IMR-90 (cell line): ENCODE results near the gene GATA5. TPM values are rescaled to one million over a fixed set of nuclear protein-coding genes. Genes with fewer than 3 reads are reported as not detected.

Experiments used
- ATAC-seq: fragments of 200-7000 bp; cut with Tn5 transposase; 2 replicates; pipeline ENCODE4 v1.9.1; 2020; ENCODE audit warnings: low read depth, mild to moderate bottlenecking, moderate library complexity
- BruUV-seq: library from RNA; stranded (reverse); fragments of 400-500 nt; replicated peaks from 2 replicates; lab custom pipeline; 2021; lab: Mats Ljungman, UMichigan
- CTCF ChIA-PET: fragments of 300-600 bp; formaldehyde crosslinking; extraction: SDS; loops from one replicate; lab custom pipeline; 2021; ENCODE audit warnings: antibody characterized with exemption; lab: Yijun Ruan, JAX
- POLR2A ChIA-PET: fragments of 300-600 bp; sonication (Branson Sonifier 250); formaldehyde crosslinking; loops from one replicate; lab custom pipeline; 2022; ENCODE audit warnings: antibody characterized with exemption; ENCODE audit not compliant: unreplicated experiment; lab: Charles Lee
- DNase-seq: peaks from one replicate; pipeline ENCODE4 v3.0.0; 2013
- H2AFZ ChIP-seq: replicated peaks from 2 replicates; pipeline ENCODE3; 2013; ENCODE audit warnings: low read length, mild to moderate bottlenecking; ENCODE audit not compliant: poor library complexity
- H2AK5ac ChIP-seq: 2 replicates; pipeline ENCODE4 v1.6.1; 2013; ENCODE audit warnings: low read depth, low read length, inconsistent platforms
- H2AK9ac ChIP-seq: replicated peaks from 2 replicates; pipeline ENCODE3; 2013; ENCODE audit warnings: mild to moderate bottlenecking, low read depth, low read length, moderate library complexity; ENCODE audit not compliant: poor library complexity
- H2BK120ac ChIP-seq: 2 replicates; pipeline ENCODE4 v1.6.1; 2013; ENCODE audit warnings: low read depth, low read length, inconsistent platforms
- H2BK15ac ChIP-seq: 3 replicates; pipeline ENCODE4 v1.6.1; 2013; ENCODE audit warnings: low read depth, low read length, inconsistent platforms
- H2BK20ac ChIP-seq: 2 replicates; pipeline ENCODE4 v1.6.1; 2013; ENCODE audit warnings: low read depth, mild to moderate bottlenecking, inconsistent platforms, low read length, moderate library complexity
- H2BK5ac ChIP-seq: 2 replicates; pipeline ENCODE4 v1.6.1; 2013; ENCODE audit warnings: mild to moderate bottlenecking, low read depth, low read length, inconsistent platforms; ENCODE audit not compliant: poor library complexity, severe bottlenecking
- H3K14ac ChIP-seq: replicated peaks from 2 replicates; pipeline ENCODE4 v1.6.1; 2013; ENCODE audit warnings: low read depth, low read length, inconsistent platforms
- H3K18ac ChIP-seq: 2 replicates; pipeline ENCODE4 v1.6.1; 2013; ENCODE audit warnings: low read depth, low read length, control low read depth
- H3K23ac ChIP-seq: 2 replicates; pipeline ENCODE4 v1.6.1; 2013; ENCODE audit warnings: low read depth, low read length, inconsistent platforms
- H3K27ac ChIP-seq: 2 replicates; pipeline ENCODE4 v1.5.1; 2013; ENCODE audit warnings: mild to moderate bottlenecking, control low read depth, low read length; ENCODE audit not compliant: insufficient read depth
- H3K27me3 ChIP-seq: 2 replicates; pipeline ENCODE4 v1.6.1; 2013; ENCODE audit warnings: low read length; ENCODE audit not compliant: control insufficient read depth, insufficient read depth
- H3K36me3 ChIP-seq: 2 replicates; pipeline ENCODE4 v1.6.1; 2013; ENCODE audit warnings: low read length, mixed read lengths; ENCODE audit not compliant: control insufficient read depth, insufficient read depth
- H3K4ac ChIP-seq: 2 replicates; pipeline ENCODE4 v1.6.1; 2013; ENCODE audit warnings: low read depth, low read length, inconsistent platforms
- H3K4me1 ChIP-seq: 2 replicates; pipeline ENCODE4 v1.6.1; 2013; ENCODE audit warnings: low read length, mixed read lengths; ENCODE audit not compliant: control insufficient read depth, insufficient read depth
- H3K4me2 ChIP-seq: 2 replicates; pipeline ENCODE4 v1.6.1; 2013; ENCODE audit warnings: low read depth, mild to moderate bottlenecking, control low read depth, low read length, moderate library complexity
- H3K4me3 ChIP-seq: 2 replicates; pipeline ENCODE4 v1.5.1; 2013; ENCODE audit warnings: low read depth, mild to moderate bottlenecking, control low read depth, low read length, moderate library complexity; ENCODE audit not compliant: insufficient read depth
- H3K56ac ChIP-seq: 2 replicates; pipeline ENCODE4 v1.6.1; 2013; ENCODE audit warnings: low read length, inconsistent platforms; ENCODE audit not compliant: insufficient read depth; ENCODE audit errors: extremely low read depth
- H3K79me1 ChIP-seq, 2 experiments: 2 replicates each; pipeline ENCODE4 v1.6.1; 2013; ENCODE audit warnings: low read length in 2 of 2, inconsistent platforms in 1 of 2, low read depth in 1 of 2
- H3K9ac ChIP-seq: 2 replicates; pipeline ENCODE4 v1.6.1; 2013; ENCODE audit warnings: low read depth, low read length, control low read depth
- H3K9me1 ChIP-seq: 2 replicates; pipeline ENCODE4 v1.6.1; 2013; ENCODE audit warnings: low read length, inconsistent platforms; ENCODE audit not compliant: insufficient read depth
- H3K9me3 ChIP-seq: 2 replicates; pipeline ENCODE4 v1.6.1; 2013; ENCODE audit warnings: low read length; ENCODE audit not compliant: control insufficient read depth, insufficient read depth
- H4K20me1 ChIP-seq: 2 replicates; pipeline ENCODE4 v1.6.1; 2013; ENCODE audit warnings: low read length, inconsistent platforms; ENCODE audit not compliant: insufficient read depth
- H4K5ac ChIP-seq: 2 replicates; pipeline ENCODE4 v1.6.1; 2013; ENCODE audit warnings: mild to moderate bottlenecking, low read depth, low read length, control low read depth
- H4K8ac ChIP-seq, 2 experiments: 2 replicates each; pipeline ENCODE4 v1.6.1; 2013; ENCODE audit warnings: low read depth in 2 of 2, low read length in 2 of 2, control low read depth in 1 of 2, inconsistent platforms in 1 of 2
- H4K91ac ChIP-seq: 2 replicates; pipeline ENCODE4 v1.6.1; 2013; ENCODE audit warnings: low read depth, low read length, inconsistent platforms; ENCODE audit not compliant: insufficient read depth
- BHLHE40 ChIP-seq: fragments of 150-350 bp; IDR thresholded peaks from 2 replicates; pipeline ENCODE4 v1.6.1; 2016; ENCODE audit warnings: mild to moderate bottlenecking, low read depth, low read length
- CEBPB ChIP-seq: IDR thresholded peaks from 2 replicates; pipeline ENCODE4 v1.6.1; 2012; ENCODE audit warnings: low read depth, low read length, improper control_type of control experiment
- CHD1 ChIP-seq: IDR thresholded peaks from 2 replicates; pipeline ENCODE4 v1.6.1; 2012; ENCODE audit warnings: low read depth, low read length, improper control_type of control experiment
- FOS ChIP-seq: fragments of 150-350 bp; IDR thresholded peaks from 2 replicates; pipeline ENCODE4 v1.6.1; 2016; ENCODE audit warnings: low read depth, low read length
- MAFK ChIP-seq: IDR thresholded peaks from 2 replicates; pipeline ENCODE4 v1.6.1; 2012; ENCODE audit warnings: low read depth, low read length, improper control_type of control experiment
- MAZ ChIP-seq: IDR thresholded peaks from 2 replicates; pipeline ENCODE4 v1.6.1; 2012; ENCODE audit warnings: low read depth, mild to moderate bottlenecking, low read length, improper control_type of control experiment, moderate library complexity, borderline replicate concordance
- MXI1 ChIP-seq: IDR thresholded peaks from 2 replicates; pipeline ENCODE4 v1.6.1; 2012; ENCODE audit warnings: low read depth, mild to moderate bottlenecking, low read length, moderate library complexity, borderline replicate concordance
- NFE2L2 ChIP-seq: fragments of 150-350 bp; IDR thresholded peaks from 2 replicates; pipeline ENCODE4 v1.6.1; 2016; ENCODE audit warnings: low read depth, mild to moderate bottlenecking, low read length
- POLR2A ChIP-seq: IDR thresholded peaks from 2 replicates; pipeline ENCODE4 v1.6.1; 2012; ENCODE audit warnings: mild to moderate bottlenecking, low read depth, low read length
- RAD21 ChIP-seq: IDR thresholded peaks from 2 replicates; pipeline ENCODE4 v1.6.1; 2012; ENCODE audit warnings: low read length, improper control_type of control experiment
- RCOR1 ChIP-seq: IDR thresholded peaks from 2 replicates; pipeline ENCODE4 v1.6.1; 2012; ENCODE audit warnings: mild to moderate bottlenecking, low read length, improper control_type of control experiment; ENCODE audit not compliant: insufficient replicate concordance
- RFX5 ChIP-seq: IDR thresholded peaks from 2 replicates; pipeline ENCODE4 v1.8.0; 2012; ENCODE audit warnings: low read depth, mild to moderate bottlenecking, low read length, moderate library complexity
- SMC3 ChIP-seq: fragments of 150-350 bp; IDR thresholded peaks from 2 replicates; pipeline ENCODE4 v1.6.1; 2016; ENCODE audit warnings: low read depth, mild to moderate bottlenecking, antibody characterized with exemption, low read length, moderate library complexity
- WGBS, 2 experiments: methylation state at CpG; one replicate each; pipeline versions ENCODE4 v1.1.5 to v1.1.7; 2013; ENCODE audit warnings: missing lambda C conversion rate in 2 of 2; ENCODE audit not compliant: insufficient read length in 1 of 2; ENCODE audit errors: extremely low coverage in 2 of 2; 5-methylcytosine and 5-hydroxymethylcytosine counted together
- dilution Hi-C: fragments of 300-500 bp; cut with HindIII; formaldehyde crosslinking; loops from one replicate; pipeline ENCODE4 v1.14.3; 2018; ENCODE audit warnings: low sequenced_read_pairs; ENCODE audit not compliant: unreplicated experiment
- in situ Hi-C: fragments of 300-500 bp; cut with MboI; formaldehyde crosslinking; loops from 3 replicates; pipeline ENCODE4 v1.14.3; 2019; ENCODE audit warnings: low sequenced_read_pairs, inconsistent platforms, mixed read lengths
- intact Hi-C: fragments of 100-400 bp; cut with micrococcal nuclease; formaldehyde crosslinking; loops from 2 replicates; pipeline ENCODE4 v1.10.0; 2022
- polyA plus RNA-seq, 3 experiments: library from polyadenylated mRNA; depleted of rRNA; stranded (reverse); fragments of >200 nt; gene quantifications; 2 replicates each; pipeline ENCODE4 v1.2.3, GENCODE V29; 2012; ENCODE audit warnings: low replicate concordance in 1 of 3
- total RNA-seq: library from RNA; depleted of rRNA; stranded (reverse); fragments of >200 nt; gene quantifications from 2 replicates; pipeline ENCODE4 v1.2.3, GENCODE V29; 2012
- TF ChIP-seq, protein P1 (sequence below): conservative IDR thresholded peaks from 2 replicates; pipeline ENCODE4 v1.5.1; 2012; ENCODE audit warnings: mild to moderate bottlenecking, low read depth, low read length, improper control_type of control experiment
- TF ChIP-seq, protein P2 (sequence below): fragments of 150-350 bp; IDR thresholded peaks from 2 replicates; pipeline ENCODE4 v1.6.1; 2016; ENCODE audit warnings: low read depth, mild to moderate bottlenecking, low read length, moderate library complexity, borderline replicate concordance
- TF ChIP-seq, protein P3 (sequence below): fragments of 150-350 bp; IDR thresholded peaks from 2 replicates; pipeline ENCODE4 v1.6.1; 2017; ENCODE audit warnings: mild to moderate bottlenecking, antibody characterized with exemption, low read length, low read depth

The GATA5 gene
- total and polyA plus RNA-seq, 2 of the 4 experiments (the other 2 are of a cell fraction): not detected

DNA sequence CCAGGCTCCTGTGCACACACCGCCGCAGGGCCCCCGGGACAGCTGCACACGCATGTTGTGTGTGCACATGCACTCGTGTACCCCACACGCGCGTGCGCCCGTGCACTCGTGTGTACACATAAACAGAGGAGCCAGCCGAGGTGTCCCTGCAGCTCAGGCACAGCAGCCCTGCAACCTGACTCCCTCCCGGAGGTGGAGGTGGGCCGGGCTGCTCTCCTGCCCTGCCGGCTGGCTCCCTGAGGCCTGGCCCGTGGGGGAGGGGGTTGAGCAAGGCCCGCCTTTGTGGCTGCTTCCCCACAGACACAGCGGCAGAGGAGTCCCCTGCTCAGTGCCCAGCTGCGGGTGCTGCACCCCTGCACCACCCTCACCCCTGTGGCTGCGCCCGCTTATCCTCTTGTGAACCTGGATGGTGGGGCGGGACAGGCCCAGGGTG lies 49.1 kb downstream of the GATA5 start:
- no peak overlapping the region for H3K23ac ChIP-seq
- H3K18ac ChIP-seq: no peak overlapping the region
- H3K27ac ChIP-seq: no peak overlapping the region
- 81% methylated on average over 12 of the region's 22 CpGs; no CpG with 5 or more reads in 1 of the 2 experiments for WGBS, 2 experiments
- peaks cover 40% of the 10 kb centered on the region for H3K27me3 ChIP-seq
- no peak overlapping the region for H4K91ac ChIP-seq
- no peak overlapping the region for H3K4ac ChIP-seq
- no peak overlapping the region for H4K5ac ChIP-seq
- dilution Hi-C loops (no loop called here), intact Hi-C loops (no loop called here), in situ Hi-C loops (no loop called here)
- no TSS peak for BruUV-seq
- H3K14ac ChIP-seq: no peak overlapping the region
- no peak for ATAC-seq
- ChIA-PET CTCF (no interaction called here), POLR2A (no interaction called here)
- TF ChIP-seq RFX5 (no peak), POLR2A (no peak), MAZ (no peak), MAFK (no peak), RAD21 (no peak), CHD1 (no peak), BHLHE40 (no peak), NFE2L2 (no peak), RCOR1 (no peak), SMC3 (no peak), FOS (no peak), CEBPB (no peak), MXI1 (no peak)
- TF ChIP-seq, protein P1, sequence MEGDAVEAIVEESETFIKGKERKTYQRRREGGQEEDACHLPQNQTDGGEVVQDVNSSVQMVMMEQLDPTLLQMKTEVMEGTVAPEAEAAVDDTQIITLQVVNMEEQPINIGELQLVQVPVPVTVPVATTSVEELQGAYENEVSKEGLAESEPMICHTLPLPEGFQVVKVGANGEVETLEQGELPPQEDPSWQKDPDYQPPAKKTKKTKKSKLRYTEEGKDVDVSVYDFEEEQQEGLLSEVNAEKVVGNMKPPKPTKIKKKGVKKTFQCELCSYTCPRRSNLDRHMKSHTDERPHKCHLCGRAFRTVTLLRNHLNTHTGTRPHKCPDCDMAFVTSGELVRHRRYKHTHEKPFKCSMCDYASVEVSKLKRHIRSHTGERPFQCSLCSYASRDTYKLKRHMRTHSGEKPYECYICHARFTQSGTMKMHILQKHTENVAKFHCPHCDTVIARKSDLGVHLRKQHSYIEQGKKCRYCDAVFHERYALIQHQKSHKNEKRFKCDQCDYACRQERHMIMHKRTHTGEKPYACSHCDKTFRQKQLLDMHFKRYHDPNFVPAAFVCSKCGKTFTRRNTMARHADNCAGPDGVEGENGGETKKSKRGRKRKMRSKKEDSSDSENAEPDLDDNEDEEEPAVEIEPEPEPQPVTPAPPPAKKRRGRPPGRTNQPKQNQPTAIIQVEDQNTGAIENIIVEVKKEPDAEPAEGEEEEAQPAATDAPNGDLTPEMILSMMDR: no peak
- TF ChIP-seq, protein P2, sequence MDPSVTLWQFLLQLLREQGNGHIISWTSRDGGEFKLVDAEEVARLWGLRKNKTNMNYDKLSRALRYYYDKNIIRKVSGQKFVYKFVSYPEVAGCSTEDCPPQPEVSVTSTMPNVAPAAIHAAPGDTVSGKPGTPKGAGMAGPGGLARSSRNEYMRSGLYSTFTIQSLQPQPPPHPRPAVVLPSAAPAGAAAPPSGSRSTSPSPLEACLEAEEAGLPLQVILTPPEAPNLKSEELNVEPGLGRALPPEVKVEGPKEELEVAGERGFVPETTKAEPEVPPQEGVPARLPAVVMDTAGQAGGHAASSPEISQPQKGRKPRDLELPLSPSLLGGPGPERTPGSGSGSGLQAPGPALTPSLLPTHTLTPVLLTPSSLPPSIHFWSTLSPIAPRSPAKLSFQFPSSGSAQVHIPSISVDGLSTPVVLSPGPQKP: no peak
- TF ChIP-seq, protein P3, sequence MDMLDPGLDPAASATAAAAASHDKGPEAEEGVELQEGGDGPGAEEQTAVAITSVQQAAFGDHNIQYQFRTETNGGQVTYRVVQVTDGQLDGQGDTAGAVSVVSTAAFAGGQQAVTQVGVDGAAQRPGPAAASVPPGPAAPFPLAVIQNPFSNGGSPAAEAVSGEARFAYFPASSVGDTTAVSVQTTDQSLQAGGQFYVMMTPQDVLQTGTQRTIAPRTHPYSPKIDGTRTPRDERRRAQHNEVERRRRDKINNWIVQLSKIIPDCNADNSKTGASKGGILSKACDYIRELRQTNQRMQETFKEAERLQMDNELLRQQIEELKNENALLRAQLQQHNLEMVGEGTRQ: no peak
- H4K8ac ChIP-seq: no peak overlapping the region
- no peaks in the 10 kb centered on the region for H4K20me1 ChIP-seq
- H3K9me3 ChIP-seq: no peaks in the 10 kb centered on the region
- no peak overlapping the region for H2BK120ac ChIP-seq
- no peak overlapping the region for H2AK9ac ChIP-seq
- H2BK15ac ChIP-seq: no peak overlapping the region
- H2AFZ ChIP-seq: no peak overlapping the region
- no peaks in the 10 kb centered on the region for H3K36me3 ChIP-seq
- no peak overlapping the region for H3K4me2 ChIP-seq
- DNase-seq: no peak
- H2BK20ac ChIP-seq: no peak overlapping the region
- no peak overlapping the region for H3K9ac ChIP-seq
- no peak overlapping the region for H2AK5ac ChIP-seq
- no peak overlapping the region for H2BK5ac ChIP-seq
- H3K79me1 ChIP-seq: no peaks in the 10 kb centered on the region
- H3K4me1 ChIP-seq: no peaks in the 10 kb centered on the region
- H3K4me3 ChIP-seq: no peak overlapping the region
- H3K56ac ChIP-seq: no peak overlapping the region
- 0 out of 2 replicates have a peak, but pooled peaks cover under 1% of the 10 kb centered on the region for H3K9me1 ChIP-seq
